ENCODE data around the gene PXDC1. TPM values are rescaled to one million over a fixed set of nuclear protein-coding genes. Genes with fewer than 3 reads are reported as not detected.

PXDC1 gene
- total RNA-seq, result 55.8 TPM

GRCh38 chr6:3751077-3751729 lies at the start of gene PXDC1:
Gene PXDC1, minus strand, starts transcription at chr6:3751713. Its CDS starts 182 bp downstream, at chr6:3751531.
- ATAC-seq (peak; percentile 2), DNase-seq (ENCODE audit: low spot score) (no peak)

DNA sequence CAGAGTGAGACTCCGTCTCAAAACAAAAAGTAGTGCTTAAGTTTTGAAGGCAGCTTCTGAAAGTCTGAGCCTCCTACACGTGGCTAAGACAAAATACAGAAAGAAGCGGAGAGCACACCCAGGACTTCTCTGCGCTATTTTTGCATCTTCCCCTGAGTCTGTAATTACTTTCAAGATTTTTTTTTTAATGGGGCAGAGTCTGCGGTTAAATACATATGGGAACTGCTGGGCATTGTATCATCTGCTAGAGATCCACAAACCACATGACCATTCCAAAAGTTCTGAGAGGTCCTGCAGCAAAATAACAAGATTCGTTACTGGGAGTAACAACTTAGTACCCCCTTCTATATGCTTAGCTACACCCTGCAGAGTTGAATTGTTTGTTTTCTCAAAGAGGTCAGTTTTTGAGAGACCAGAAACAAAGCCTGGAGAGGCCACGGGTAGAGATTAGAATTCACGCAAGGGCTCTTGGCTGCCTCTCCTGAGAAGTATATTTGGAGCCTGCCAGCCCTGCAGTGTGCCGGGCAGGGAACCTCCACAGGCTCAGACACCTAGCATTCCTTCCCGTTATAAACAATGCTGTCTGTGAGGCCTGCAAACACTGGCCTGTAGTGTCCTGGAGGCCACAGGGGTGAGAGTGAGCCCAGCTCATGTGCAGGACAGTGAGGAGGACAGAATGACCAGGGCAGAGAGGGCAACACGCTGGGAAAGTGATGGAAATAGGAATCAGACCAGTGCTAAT lies 49.5 kb upstream of the PXDC1 start:
- ATAC-seq (no peak), DNase-seq (ENCODE audit: low spot score) (no peak)

DNA sequence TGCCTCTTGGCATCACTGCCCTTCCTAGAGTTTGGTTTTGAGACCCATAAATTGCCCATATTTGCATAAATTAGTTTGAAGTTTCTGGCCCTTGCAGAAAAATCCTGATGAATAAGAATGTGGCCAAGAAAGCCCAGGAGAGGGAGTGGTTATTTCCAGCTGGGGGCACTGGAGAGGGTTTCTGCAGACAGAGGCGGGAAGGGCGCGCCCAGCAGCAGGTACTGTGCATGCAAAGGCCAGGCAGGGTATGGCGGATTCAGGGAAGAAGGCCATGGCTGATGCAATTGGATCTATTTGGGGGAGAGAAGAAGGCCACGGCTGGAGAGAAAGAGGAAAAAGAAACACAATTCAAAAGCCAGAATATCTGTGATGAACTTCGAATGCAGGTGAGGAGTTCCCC lies 48.2 kb upstream of the PXDC1 start:
- no peak for ATAC-seq
- DNase-seq (ENCODE audit: low spot score), result no peak

GRCh38 chr6:3798055-3798919 lies 46.8 kb upstream of the PXDC1 start:
- ATAC-seq (peak; percentile 33), DNase-seq (ENCODE audit: low spot score) (no peak)

DNA sequence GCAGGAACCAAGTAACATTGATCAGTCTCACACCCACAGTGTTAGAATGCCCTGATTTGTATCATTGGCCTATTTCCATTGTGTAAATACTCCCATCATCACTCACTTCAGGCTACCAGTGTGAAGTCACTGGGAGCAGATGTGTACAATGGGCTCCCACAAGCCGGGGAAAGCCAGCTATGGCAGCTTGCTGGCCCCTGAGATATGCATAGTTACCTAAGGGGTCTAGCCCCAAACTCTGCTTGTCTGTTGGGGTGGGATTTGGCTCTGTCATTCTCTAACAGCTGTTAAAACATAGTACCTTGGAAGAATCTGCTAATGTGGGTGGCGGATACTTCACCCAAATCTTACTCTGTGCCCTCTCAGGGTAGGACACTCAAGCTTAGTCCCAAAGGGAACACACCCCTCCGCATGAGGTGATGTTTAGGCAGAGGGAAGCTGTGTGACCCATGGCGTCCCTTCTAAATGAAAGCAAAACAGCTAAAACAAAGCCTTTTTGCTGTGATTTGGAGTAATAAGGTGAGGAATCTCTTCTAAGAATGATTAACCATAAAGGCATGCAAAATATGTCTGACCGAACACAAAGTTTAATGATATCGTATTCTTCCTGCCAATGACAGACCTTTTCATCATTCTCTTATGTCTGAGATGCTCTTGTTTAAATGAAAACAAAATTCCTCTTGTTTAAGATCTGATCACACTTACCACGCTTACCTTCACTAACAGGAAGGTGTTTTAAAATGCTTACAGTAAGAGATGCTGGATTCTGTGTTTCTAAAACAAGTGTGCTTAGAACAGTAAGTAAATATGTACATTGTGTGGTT lies 45.9 kb upstream of the PXDC1 start:
- ATAC-seq, result peak; percentile 56
- no peak for DNase-seq (ENCODE audit: low spot score)

DNA sequence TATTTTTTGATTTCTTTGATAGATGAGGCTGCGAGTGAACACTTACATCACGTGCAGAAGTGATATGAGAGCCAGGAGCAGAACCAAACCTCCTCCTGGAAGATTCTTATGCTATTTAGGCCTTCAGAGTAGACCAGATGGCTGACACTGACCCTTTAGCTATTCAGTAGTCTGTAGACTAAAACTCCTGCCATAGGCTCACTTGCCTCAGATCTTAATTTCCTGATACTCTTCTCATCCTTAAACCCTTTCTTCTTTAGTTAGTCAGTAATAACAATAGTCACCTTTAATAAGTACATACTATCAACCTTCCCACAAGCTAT lies 45.2 kb upstream of the PXDC1 start:
- ATAC-seq (no peak), DNase-seq (ENCODE audit: low spot score) (no peak)

DNA sequence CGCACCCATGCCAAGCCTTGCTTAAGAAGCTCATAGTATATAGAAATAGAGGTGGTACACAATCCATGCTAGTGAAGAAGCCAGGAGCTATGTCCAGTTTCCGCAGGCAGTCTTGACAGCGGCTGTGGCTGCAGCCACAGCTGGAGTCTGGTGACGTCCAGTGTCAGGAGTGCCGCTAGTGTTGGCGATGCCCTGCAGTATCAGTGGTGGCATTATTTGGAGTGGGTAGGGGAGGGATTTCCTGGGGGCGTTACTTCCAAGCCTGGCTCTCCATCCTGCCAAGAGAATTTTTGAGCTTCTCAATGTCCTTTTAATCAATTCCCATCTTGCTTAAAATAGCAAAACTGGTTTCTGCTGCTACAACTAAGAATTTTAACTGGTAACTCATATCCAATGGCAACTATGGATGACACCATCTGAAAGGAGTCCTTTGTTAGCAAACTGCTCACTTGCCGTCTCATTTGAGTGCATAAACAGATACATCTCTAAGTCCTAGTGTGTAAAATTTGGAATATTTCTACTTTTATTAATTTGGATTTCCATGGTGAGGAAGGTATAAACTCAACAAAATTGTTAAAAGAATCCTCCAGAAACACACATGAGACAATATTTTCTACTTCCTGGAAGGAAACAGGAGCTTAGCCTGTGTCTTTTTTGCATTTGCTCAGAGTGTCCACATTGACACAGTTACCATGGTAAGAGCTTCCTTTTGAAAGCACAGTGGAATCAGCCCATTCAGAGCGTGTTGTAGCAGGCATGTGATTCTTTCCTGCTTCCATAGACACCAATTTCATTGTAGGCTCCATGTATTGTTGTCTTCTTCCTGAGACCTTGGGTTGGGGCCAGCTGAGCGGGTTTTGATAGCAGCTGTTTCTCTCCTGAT lies 44.6 kb upstream of the PXDC1 start:
- ATAC-seq (peak; percentile 53), DNase-seq (ENCODE audit: low spot score) (no peak)

- no peak for DNase-seq (ENCODE audit: low spot score)
- ATAC-seq, result no peak
Observed at GRCh38 chr6:3794092-3794491, 42.6 kb upstream of the PXDC1 start.

DNA sequence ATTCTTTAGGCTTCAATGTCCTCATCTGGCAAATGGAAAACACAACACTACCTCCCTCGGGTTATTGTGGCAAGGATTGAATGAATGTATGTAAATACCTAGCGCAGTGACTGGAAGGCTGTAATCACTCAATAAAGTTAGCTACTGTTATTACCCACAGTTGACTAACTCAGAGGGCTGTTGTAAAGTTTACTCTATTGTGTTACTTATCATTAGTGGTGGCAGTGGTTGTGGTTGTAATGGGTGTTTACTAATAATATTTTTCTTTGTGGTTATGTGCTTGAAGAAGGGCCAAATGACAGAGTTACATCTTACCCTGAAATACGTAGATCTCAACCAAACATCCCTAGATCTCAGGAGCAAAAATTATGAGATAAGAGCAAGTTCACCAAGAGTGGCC lies 42.0 kb upstream of the PXDC1 start:
- ATAC-seq (no peak), DNase-seq (ENCODE audit: low spot score) (no peak)

- DNase-seq (ENCODE audit: low spot score), result no peak
- no peak for ATAC-seq
Observed at GRCh38 chr6:3791526-3792203, 40.2 kb upstream of the PXDC1 start.

GRCh38 chr6:3789896-3790558 lies 38.5 kb upstream of the PXDC1 start:
- DNase-seq (ENCODE audit: low spot score) (peak; percentile 80), ATAC-seq (peak; percentile 63)

DNA sequence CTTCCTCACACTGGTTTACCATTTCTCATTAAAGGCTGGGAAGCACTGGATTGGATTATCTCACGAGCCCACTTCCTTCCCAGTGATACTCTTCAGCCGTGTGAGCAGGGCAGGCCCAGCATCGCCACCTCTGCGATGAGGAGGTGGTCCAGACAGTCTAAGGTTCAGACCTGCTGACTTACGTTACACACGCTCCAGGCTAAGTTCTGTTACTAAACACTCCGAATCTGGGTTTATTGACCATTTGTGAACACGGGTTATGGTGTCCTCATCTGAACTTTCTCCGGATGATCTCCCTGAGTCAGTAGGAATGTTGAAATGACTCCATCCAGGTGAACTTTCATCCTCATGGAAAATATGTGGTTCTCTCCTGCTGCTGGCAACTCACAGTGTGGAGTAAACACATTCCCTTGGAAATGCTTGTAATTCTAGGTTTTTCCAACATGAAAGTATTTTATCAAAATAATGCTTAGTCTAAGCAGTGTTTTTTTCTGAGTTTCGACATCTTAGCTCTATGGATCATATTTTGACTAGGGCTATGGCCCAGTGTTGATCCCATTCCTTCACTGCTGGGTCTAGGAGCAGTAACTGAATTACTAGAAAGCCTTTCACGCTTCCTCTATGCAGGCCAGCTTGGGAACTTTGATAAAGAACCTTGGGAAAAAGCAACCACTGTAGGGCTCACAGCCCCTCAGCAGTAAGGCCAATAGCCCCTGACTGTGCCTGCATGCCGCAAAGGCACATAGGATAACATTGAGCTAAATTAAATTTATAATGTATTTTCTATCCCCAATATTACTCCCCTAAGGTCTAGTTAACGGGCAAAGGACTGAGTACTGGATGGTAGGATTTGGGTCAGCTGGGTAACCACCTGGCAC lies 37.7 kb upstream of the PXDC1 start:
- peak; percentile 65 for ATAC-seq
- DNase-seq (ENCODE audit: low spot score), result peak; percentile 75

DNA sequence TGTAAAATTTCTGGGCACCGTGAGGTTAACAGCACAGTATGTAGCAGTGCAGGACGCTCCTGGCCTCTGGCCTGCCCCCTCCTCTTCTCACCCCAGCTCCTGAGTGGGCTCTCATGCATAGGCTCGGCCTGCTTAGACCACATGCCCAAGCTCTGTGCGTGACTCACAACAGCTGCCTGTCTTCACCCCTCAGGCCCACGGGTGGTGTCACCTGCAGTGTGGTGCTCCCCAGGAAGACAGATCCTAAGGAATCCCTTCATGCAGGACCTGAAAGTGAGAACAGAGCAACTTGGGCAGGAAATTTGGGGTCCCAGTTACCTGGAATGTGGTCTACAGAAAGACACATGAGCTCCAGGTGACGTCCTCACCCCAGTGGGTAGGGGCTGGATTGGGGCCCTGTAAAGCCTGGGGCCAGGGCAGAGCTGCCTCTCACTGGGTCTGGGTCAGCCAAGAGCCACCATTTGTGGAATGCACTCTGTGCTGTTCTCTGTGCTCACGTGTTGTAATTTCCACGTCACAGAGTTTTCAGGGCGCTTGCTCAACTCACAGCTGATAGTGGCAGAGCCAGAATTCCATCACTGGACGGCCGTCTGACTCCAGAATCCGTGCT lies 37.0 kb upstream of the PXDC1 start:
- ATAC-seq (peak; percentile 77), DNase-seq (ENCODE audit: low spot score) (peak; percentile 89)

GRCh38 chr6:3786141-3786540 lies 34.6 kb upstream of the PXDC1 start:
- DNase-seq (ENCODE audit: low spot score) (no peak), ATAC-seq (no peak)

- no peak for DNase-seq (ENCODE audit: low spot score)
- ATAC-seq, result no peak
Observed at GRCh38 chr6:3785745-3786098, 34.2 kb upstream of the PXDC1 start.

DNA sequence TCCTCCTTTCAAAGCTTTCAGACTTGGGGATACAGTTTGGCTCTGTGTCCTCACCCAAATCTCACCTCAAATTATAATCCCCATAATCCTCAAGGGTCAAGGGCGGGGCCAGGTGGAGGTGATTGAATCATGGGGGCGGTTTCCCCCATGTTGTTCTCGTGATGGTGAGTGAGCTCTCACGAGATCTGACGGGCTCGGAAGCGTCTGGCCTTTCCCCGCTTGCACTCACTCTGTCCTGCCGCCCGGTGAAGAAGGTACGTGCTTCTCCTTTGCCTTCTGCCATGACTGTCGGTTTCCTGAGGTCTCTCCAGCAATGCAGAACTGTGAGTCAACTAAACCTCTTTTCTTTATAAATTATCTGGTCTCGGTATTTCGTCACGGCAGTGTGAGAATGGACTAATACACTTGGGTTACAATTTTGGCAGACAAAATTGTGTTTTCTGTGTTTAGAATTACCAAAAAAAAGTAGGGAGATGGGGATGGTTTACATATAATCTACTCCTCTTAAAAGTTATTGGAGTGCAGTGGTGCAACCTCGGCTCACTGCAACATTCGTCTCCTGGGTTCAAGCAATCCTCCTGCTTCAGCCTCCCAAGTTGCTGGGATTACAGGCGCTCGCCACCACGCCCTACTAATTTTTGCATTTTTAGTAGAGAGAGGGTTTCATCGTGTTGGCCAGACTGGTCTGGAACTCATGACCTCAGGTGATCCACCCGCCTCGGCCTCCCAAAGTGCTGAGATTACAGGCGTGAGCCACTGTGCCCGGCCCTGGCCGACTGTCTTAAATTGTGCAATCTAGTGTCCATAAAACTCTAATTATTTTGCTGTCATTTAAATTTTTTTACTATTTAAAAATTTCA lies 33.6 kb upstream of the PXDC1 start:
- DNase-seq (ENCODE audit: low spot score) (no peak), ATAC-seq (no peak)

- no peak for DNase-seq (ENCODE audit: low spot score)
- ATAC-seq, result no peak
Observed at GRCh38 chr6:3784423-3784822, 32.9 kb upstream of the PXDC1 start.
